GM12865 (cell line): ENCODE data around the gene FKBP4.

Experiments used
- DNase-seq: peaks from one replicate; pipeline ENCODE4 v3.0.0; 2010; ENCODE audit warnings: low read depth
- H3K4me3 ChIP-seq: 2 replicates; pipeline ENCODE4 v1.5.1; 2011; ENCODE audit warnings: mild to moderate bottlenecking, low read depth, low read length, control low read depth
- CTCF ChIP-seq: IDR thresholded peaks from 2 replicates; pipeline ENCODE4 v1.5.1; 2011; ENCODE audit warnings: low read length, control low read depth, low read depth, inconsistent platforms; ENCODE audit not compliant: insufficient read depth; ENCODE audit errors: missing control alignments

Gene FKBP4

GRCh38 chr12:2825132-2825531 lies 30.4 kb downstream of the FKBP4 start:
- DNase-seq, result no peak
- no peak overlapping the region for H3K4me3 ChIP-seq
- no peak for TF ChIP-seq CTCF

GRCh38 chr12:2826036-2826435 lies 31.3 kb downstream of the FKBP4 start:
- no peak for TF ChIP-seq CTCF

GRCh38 chr12:2826721-2827515 lies 32.1 kb downstream of the FKBP4 start:
- H3K4me3 ChIP-seq, result no peak overlapping the region
- DNase-seq, result no peak
- no peak for TF ChIP-seq CTCF

More at GRCh38 chr12:2826036-2826435, 31.3 kb downstream of the FKBP4 start:
- DNase-seq, result no peak
- no peak overlapping the region for H3K4me3 ChIP-seq

- no peak for DNase-seq
- no peak overlapping the region for H3K4me3 ChIP-seq
- TF ChIP-seq CTCF, result no peak
These were observed 34.5 kb downstream of the FKBP4 start for GRCh38 chr12:2829275-2829674.

- DNase-seq, result no peak
- TF ChIP-seq CTCF, result no peak
- no peak overlapping the region for H3K4me3 ChIP-seq
These were observed 37.9 kb downstream of the FKBP4 start for GRCh38 chr12:2832550-2833127.

GRCh38 chr12:2833327-2833726 lies 38.6 kb downstream of the FKBP4 start:
- DNase-seq, result no peak
- no peak for TF ChIP-seq CTCF
- H3K4me3 ChIP-seq, result no peak overlapping the region
